SK-N-SH (cell line): Measurements from ENCODE around the gene GLA. TPM values are rescaled to one million over a fixed set of nuclear protein-coding genes. Genes with fewer than 3 reads are reported as not detected.

Source experiments
- CTCF ChIA-PET: fragments of 300-600, 350-600 bp; formaldehyde crosslinking; extraction: SDS; loops from one replicate; lab custom pipeline; 2021; lab: Yijun Ruan, JAX
- POLR2A ChIA-PET: fragments of 350-600 bp; sonication (Branson Sonifier 250); formaldehyde crosslinking; extraction: SDS; loops from one replicate; lab custom pipeline; 2020; ENCODE audit warnings: antibody characterized with exemption, inconsistent platforms; lab: Yijun Ruan, JAX
- DNase-seq: peaks from one replicate; pipeline ENCODE4 v3.0.0; 2012
- H2AFZ ChIP-seq: fragments of 200-600 bp; sonication (generic); 2 replicates; pipeline ENCODE4 v1.8.1; 2016; ENCODE audit warnings: antibody characterized with exemption, mild to moderate bottlenecking, low read depth
- H3F3A ChIP-seq: fragments of 200-600 bp; sonication (generic); replicated peaks from 2 replicates; pipeline ENCODE3; 2016; ENCODE audit warnings: antibody characterized with exemption, mild to moderate bottlenecking; ENCODE audit not compliant: insufficient read depth
- H3K27ac ChIP-seq, 2 experiments: fragments of 200-500 bp in 1 of 2; fragments of 200-600 bp in 1 of 2; sonication (Bioruptor generic) in 1 of 2; sonication (generic), shearing (Covaris generic) in 1 of 2; 2 replicates each; pipeline versions ENCODE4 v1.5.1 to v1.6.1; 2014 to 2016; ENCODE audit warnings: low read depth in 2 of 2, inconsistent platforms in 1 of 2, low read length in 1 of 2, mild to moderate bottlenecking in 1 of 2, mixed read lengths in 1 of 2
- H3K27me3 ChIP-seq: fragments of 200-600 bp; sonication (generic), shearing (Covaris generic); 2 replicates; pipeline ENCODE4 v1.6.1; 2016; ENCODE audit warnings: mixed run types; ENCODE audit not compliant: insufficient read depth
- H3K36me3 ChIP-seq, 2 experiments: fragments of 200-500 bp in 1 of 2; fragments of 200-600 bp in 1 of 2; sonication (Bioruptor generic) in 1 of 2; sonication (generic) in 1 of 2; replicated peaks in 1 of 2; 2 replicates each; pipeline versions ENCODE3 to v1.5.1; 2014 to 2016; ENCODE audit warnings: low read length in 1 of 2, mild to moderate bottlenecking in 1 of 2; ENCODE audit not compliant: insufficient read depth in 2 of 2, control insufficient read depth in 1 of 2
- H3K4me1 ChIP-seq, 2 experiments: fragments of 200-500 bp in 1 of 2; fragments of 200-600 bp in 1 of 2; sonication (Bioruptor generic) in 1 of 2; sonication (generic), shearing (Covaris generic) in 1 of 2; 2 replicates each; pipeline versions ENCODE4 v1.5.1 to v1.6.1; 2014 to 2016; ENCODE audit warnings: low read depth in 1 of 2, low read length in 1 of 2, mixed run types in 1 of 2; ENCODE audit not compliant: insufficient read depth in 2 of 2, control insufficient read depth in 1 of 2
- H3K4me2 ChIP-seq: fragments of 200-600 bp; sonication (generic), shearing (Covaris generic); 2 replicates; pipeline ENCODE4 v1.6.1; 2017; ENCODE audit warnings: mixed run types
- H3K4me3 ChIP-seq, 2 experiments: fragments of 200-500 bp in 1 of 2; fragments of 200-600 bp in 1 of 2; sonication (Bioruptor generic) in 1 of 2; sonication (generic), shearing (Covaris generic) in 1 of 2; 2 replicates each; pipeline versions ENCODE4 v1.5.1 to v1.8.1; 2014 to 2016; ENCODE audit warnings: low read depth in 2 of 2, inconsistent platforms in 1 of 2, low read length in 1 of 2, mild to moderate bottlenecking in 1 of 2, mixed read lengths in 1 of 2, moderate library complexity in 1 of 2
- H3K79me2 ChIP-seq: fragments of 200-600 bp; sonication (generic); 2 replicates; pipeline ENCODE4 v1.8.1; 2017; ENCODE audit warnings: mild to moderate bottlenecking; ENCODE audit not compliant: insufficient read depth
- H3K9ac ChIP-seq: fragments of 200-600 bp; sonication (generic); 2 replicates; pipeline ENCODE4 v1.6.1; 2017; ENCODE audit warnings: mixed run types
- H3K9me2 ChIP-seq: fragments of 200-600 bp; sonication (generic); 2 replicates; pipeline ENCODE4 v1.6.1; 2017; ENCODE audit warnings: mixed run types
- H3K9me3 ChIP-seq: fragments of 200-600 bp; sonication (generic); 2 replicates; pipeline ENCODE4 v1.6.1; 2017; ENCODE audit warnings: mixed run types, mild to moderate bottlenecking, moderate library complexity
- H4K20me1 ChIP-seq: fragments of 200-600 bp; sonication (generic); 2 replicates; pipeline ENCODE4 v1.6.1; 2017; ENCODE audit warnings: mild to moderate bottlenecking, mixed run types; ENCODE audit not compliant: insufficient read depth
- EZH2phosphoT487 ChIP-seq: fragments of 200-600 bp; sonication (generic); IDR thresholded peaks from 2 replicates; pipeline ENCODE4 v1.6.1; 2017; ENCODE audit warnings: low read depth, mixed run types, mild to moderate bottlenecking, antibody characterized with exemption, moderate library complexity, borderline replicate concordance
- FOSL2 ChIP-seq: IDR thresholded peaks from 2 replicates; pipeline ENCODE4 v1.4.0; 2012; ENCODE audit warnings: low read depth, mild to moderate bottlenecking, moderate library complexity, borderline replicate concordance
- FOXJ3 ChIP-seq: sonication (generic); formaldehyde crosslinking; IDR thresholded peaks from 2 replicates; pipeline ENCODE4 v1.5.1; 2020; ENCODE audit warnings: mild to moderate bottlenecking, missing genetic modification reagents
- FOXM1 ChIP-seq: IDR thresholded peaks from 2 replicates; pipeline ENCODE4 v1.4.0; 2012; ENCODE audit warnings: low read depth, mild to moderate bottlenecking
- GABPA ChIP-seq: IDR thresholded peaks from 2 replicates; pipeline ENCODE4 v1.4.0; 2012; ENCODE audit warnings: low read depth, mild to moderate bottlenecking
- JUND ChIP-seq: IDR thresholded peaks from 2 replicates; pipeline ENCODE4 v1.4.0; 2012
- MEF2A ChIP-seq: IDR thresholded peaks from 2 replicates; pipeline ENCODE4 v1.4.0; 2012; ENCODE audit warnings: low read depth, borderline replicate concordance
- MXI1 ChIP-seq: IDR thresholded peaks from 2 replicates; pipeline ENCODE4 v1.6.1; 2012; ENCODE audit warnings: mild to moderate bottlenecking, low read depth, low read length, improper control_type of control experiment
- NRF1 ChIP-seq: IDR thresholded peaks from 2 replicates; pipeline ENCODE4 v1.6.1; 2012; ENCODE audit warnings: low read depth, mild to moderate bottlenecking, low read length
- POLR2AphosphoS5 ChIP-seq: IDR thresholded peaks from 2 replicates; pipeline ENCODE4 v1.6.1; 2012; ENCODE audit warnings: low read depth, low read length
- RAD21 ChIP-seq: IDR thresholded peaks from 2 replicates; pipeline ENCODE4 v1.6.1; 2012; ENCODE audit warnings: mild to moderate bottlenecking, low read length
- RCOR1 ChIP-seq: fragments of 150-350 bp; IDR thresholded peaks from 2 replicates; pipeline ENCODE4 v1.6.1; 2017; ENCODE audit warnings: antibody characterized with exemption, low read length
- RFX5 ChIP-seq: IDR thresholded peaks from 2 replicates; pipeline ENCODE4 v1.6.1; 2012; ENCODE audit warnings: mild to moderate bottlenecking, improper control_type of control experiment, low read length
- SIN3A ChIP-seq: IDR thresholded peaks from 2 replicates; pipeline ENCODE4 v1.6.1; 2012; ENCODE audit warnings: low read depth, mild to moderate bottlenecking, low read length, moderate library complexity, borderline replicate concordance
- TAF1 ChIP-seq: IDR thresholded peaks from 2 replicates; pipeline ENCODE4 v1.6.1; 2012; ENCODE audit warnings: low read depth, mild to moderate bottlenecking, low read length, moderate library complexity, borderline replicate concordance
- TCF12 ChIP-seq: IDR thresholded peaks from 2 replicates; pipeline ENCODE4 v1.4.0; 2012
- YY1 ChIP-seq: IDR thresholded peaks from 2 replicates; pipeline ENCODE4 v1.4.0; 2012; ENCODE audit warnings: low read depth, mild to moderate bottlenecking
- WGBS: methylation state at CpG from one replicate; pipeline ENCODE4 v1.1.6; 2017; ENCODE audit warnings: low lambda C conversion rate; 5-methylcytosine and 5-hydroxymethylcytosine counted together
- polyA plus RNA-seq, 3 experiments: library from polyadenylated mRNA; depleted of rRNA; stranded (reverse); fragments of >200 nt; gene quantifications; 2 replicates each; pipeline ENCODE4 v1.2.3, GENCODE V29; 2012
- TF ChIP-seq, protein P1 (sequence below): fragments of 150-350 bp; IDR thresholded peaks from 2 replicates; pipeline ENCODE4 v1.6.1; 2017; ENCODE audit warnings: antibody characterized with exemption, low read length, low read depth, borderline replicate concordance
- TF ChIP-seq, protein P2 (sequence below): IDR thresholded peaks from 2 replicates; pipeline ENCODE4 v1.4.0; 2012; ENCODE audit warnings: low read depth, borderline replicate concordance
- TF ChIP-seq, protein P3 (sequence below): IDR thresholded peaks from 2 replicates; pipeline ENCODE4; 2012
- TF ChIP-seq, protein P4 (sequence below): IDR thresholded peaks from 2 replicates; pipeline ENCODE4 v1.4.0; 2012; ENCODE audit warnings: low read depth
- TF ChIP-seq, protein P5 (sequence below): fragments of 200-600 bp; sonication (generic); IDR thresholded peaks from 2 replicates; pipeline ENCODE4 v1.6.1; 2017; ENCODE audit warnings: antibody characterized with exemption, mild to moderate bottlenecking, moderate library complexity
- TF ChIP-seq, protein P6 (sequence below): fragments of 150-350 bp; IDR thresholded peaks from 2 replicates; pipeline ENCODE4 v1.6.1; 2016; ENCODE audit warnings: mild to moderate bottlenecking, low read depth, low read length

The GLA gene
- polyA plus RNA-seq, 1 of the 3 experiments (the other 2 are of a cell fraction): 20.4 TPM

DNA sequence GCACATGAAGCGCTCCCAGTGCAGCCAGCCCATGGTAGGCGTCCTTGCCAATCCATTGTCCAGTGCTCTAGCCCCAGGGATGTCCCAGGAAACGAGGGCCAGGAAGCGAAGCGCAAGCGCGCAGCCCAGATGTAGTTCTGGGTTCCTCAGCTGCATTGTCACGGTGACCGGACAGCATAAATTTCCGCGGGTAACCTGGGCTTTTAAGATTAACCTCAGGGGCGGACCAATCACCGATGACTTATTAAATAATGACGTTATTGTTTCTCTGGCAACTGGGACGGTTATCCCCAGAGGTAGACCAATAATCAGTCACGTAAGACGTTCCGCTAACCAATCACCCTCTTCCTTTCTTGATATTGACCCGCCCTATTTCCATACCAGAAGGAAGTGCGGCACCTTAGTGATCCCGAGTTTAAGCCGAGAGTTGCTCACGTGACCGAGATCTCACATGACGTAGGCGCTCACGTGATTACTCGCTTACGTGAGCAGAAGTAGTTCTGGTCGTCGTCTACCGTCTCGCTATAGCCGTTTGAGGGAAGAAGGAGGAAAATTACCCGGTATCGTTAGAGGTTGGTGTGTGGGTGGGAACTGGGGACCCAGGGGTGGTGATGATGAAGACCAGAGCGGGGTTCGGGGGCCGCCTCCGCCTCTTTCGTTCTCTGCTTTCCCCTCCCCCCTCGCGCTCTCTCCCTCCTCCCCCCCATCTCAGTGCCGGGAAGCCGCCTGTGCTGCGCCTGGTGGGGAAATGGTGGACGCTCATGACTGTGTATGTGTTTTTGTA lies at the start of gene GLA, which contains the start of gene HNRNPH2 (continued):
- TF ChIP-seq, protein P1, sequence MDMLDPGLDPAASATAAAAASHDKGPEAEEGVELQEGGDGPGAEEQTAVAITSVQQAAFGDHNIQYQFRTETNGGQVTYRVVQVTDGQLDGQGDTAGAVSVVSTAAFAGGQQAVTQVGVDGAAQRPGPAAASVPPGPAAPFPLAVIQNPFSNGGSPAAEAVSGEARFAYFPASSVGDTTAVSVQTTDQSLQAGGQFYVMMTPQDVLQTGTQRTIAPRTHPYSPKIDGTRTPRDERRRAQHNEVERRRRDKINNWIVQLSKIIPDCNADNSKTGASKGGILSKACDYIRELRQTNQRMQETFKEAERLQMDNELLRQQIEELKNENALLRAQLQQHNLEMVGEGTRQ: peak; percentile 98
- TF ChIP-seq YY1: peak; percentile 72; the same call in 1 of the 2 replicates
- peak; percentile 46; the same call in 1 of the 2 replicates for TF ChIP-seq GABPA
- TF ChIP-seq POLR2AphosphoS5: peak; percentile 61
- TF ChIP-seq TAF1: peak; percentile 43; the same call in 1 of the 2 replicates
- TF ChIP-seq RAD21: no peak
- TF ChIP-seq TCF12: peak; percentile 15; the same call in 1 of the 2 replicates
- TF ChIP-seq MXI1: peak; percentile 87

DNA sequence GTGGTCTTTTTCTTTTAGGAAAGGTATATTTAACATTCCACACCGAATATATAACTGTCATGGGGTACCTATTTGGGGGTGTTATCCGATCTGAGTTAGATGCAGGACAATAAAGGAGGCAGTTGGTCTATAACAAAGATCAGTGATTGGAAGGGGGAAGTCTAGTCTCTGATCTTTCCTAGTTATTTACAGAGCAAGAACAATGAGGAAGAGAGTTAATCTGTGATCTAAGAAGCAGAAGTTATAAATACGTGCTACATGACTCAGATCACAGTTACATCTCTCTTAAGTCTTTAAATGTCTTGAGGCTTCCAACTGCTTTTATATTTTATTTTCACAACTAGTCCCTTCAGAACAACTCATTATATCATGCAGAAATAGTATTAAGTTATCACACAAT lies 44.3 kb upstream of the GLA start:
- DNase-seq: no peak

More for the DNA sequence above, 44.3 kb upstream of the GLA start:
- H3K9me3 ChIP-seq: no peaks in the 10 kb centered on the region
- H3K9ac ChIP-seq: no peak overlapping the region
- H3K36me3 ChIP-seq: no peaks in the 10 kb centered on the region
- H3K4me2 ChIP-seq: no peak overlapping the region
- H2AFZ ChIP-seq: no peak overlapping the region
- POLR2A ChIA-PET: no interaction called here
- no peaks in the 10 kb centered on the region for H3K9me2 ChIP-seq
- H3F3A ChIP-seq: no peaks in the 10 kb centered on the region
- 34% methylated on average over 3 of the region's 3 CpGs for WGBS
- no peaks in the 10 kb centered on the region for H3K79me2 ChIP-seq
- no peak overlapping the region for H3K4me3 ChIP-seq
- TF ChIP-seq FOSL2 (no peak), POLR2AphosphoS5 (no peak), SIN3A (no peak), RAD21 (no peak), FOXJ3 (no peak), NRF1 (no peak), FOXM1 (no peak), MEF2A (no peak), EZH2phosphoT487 (no peak), RCOR1 (no peak), RFX5 (no peak), TCF12 (no peak), YY1 (no peak), JUND (no peak), TAF1 (no peak)
- TF ChIP-seq, protein P2, sequence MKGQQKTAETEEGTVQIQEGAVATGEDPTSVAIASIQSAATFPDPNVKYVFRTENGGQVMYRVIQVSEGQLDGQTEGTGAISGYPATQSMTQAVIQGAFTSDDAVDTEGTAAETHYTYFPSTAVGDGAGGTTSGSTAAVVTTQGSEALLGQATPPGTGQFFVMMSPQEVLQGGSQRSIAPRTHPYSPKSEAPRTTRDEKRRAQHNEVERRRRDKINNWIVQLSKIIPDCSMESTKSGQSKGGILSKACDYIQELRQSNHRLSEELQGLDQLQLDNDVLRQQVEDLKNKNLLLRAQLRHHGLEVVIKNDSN: no peak
- TF ChIP-seq, protein P3, sequence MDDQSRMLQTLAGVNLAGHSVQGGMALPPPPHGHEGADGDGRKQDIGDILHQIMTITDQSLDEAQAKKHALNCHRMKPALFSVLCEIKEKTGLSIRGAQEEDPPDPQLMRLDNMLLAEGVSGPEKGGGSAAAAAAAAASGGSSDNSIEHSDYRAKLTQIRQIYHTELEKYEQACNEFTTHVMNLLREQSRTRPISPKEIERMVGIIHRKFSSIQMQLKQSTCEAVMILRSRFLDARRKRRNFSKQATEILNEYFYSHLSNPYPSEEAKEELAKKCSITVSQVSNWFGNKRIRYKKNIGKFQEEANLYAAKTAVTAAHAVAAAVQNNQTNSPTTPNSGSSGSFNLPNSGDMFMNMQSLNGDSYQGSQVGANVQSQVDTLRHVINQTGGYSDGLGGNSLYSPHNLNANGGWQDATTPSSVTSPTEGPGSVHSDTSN: no peak
- TF ChIP-seq, protein P4, sequence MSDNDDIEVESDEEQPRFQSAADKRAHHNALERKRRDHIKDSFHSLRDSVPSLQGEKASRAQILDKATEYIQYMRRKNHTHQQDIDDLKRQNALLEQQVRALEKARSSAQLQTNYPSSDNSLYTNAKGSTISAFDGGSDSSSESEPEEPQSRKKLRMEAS: no peak
- TF ChIP-seq, protein P5, sequence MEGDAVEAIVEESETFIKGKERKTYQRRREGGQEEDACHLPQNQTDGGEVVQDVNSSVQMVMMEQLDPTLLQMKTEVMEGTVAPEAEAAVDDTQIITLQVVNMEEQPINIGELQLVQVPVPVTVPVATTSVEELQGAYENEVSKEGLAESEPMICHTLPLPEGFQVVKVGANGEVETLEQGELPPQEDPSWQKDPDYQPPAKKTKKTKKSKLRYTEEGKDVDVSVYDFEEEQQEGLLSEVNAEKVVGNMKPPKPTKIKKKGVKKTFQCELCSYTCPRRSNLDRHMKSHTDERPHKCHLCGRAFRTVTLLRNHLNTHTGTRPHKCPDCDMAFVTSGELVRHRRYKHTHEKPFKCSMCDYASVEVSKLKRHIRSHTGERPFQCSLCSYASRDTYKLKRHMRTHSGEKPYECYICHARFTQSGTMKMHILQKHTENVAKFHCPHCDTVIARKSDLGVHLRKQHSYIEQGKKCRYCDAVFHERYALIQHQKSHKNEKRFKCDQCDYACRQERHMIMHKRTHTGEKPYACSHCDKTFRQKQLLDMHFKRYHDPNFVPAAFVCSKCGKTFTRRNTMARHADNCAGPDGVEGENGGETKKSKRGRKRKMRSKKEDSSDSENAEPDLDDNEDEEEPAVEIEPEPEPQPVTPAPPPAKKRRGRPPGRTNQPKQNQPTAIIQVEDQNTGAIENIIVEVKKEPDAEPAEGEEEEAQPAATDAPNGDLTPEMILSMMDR: no peak
- TF ChIP-seq, protein P6, sequence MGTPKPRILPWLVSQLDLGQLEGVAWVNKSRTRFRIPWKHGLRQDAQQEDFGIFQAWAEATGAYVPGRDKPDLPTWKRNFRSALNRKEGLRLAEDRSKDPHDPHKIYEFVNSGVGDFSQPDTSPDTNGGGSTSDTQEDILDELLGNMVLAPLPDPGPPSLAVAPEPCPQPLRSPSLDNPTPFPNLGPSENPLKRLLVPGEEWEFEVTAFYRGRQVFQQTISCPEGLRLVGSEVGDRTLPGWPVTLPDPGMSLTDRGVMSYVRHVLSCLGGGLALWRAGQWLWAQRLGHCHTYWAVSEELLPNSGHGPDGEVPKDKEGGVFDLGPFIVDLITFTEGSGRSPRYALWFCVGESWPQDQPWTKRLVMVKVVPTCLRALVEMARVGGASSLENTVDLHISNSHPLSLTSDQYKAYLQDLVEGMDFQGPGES: no peak
- TF ChIP-seq, all 33 proteins: peak for 0
- H4K20me1 ChIP-seq: no peaks in the 10 kb centered on the region
- CTCF ChIA-PET: no interaction called here
- no peak overlapping the region for H3K27ac ChIP-seq
- H3K4me1 ChIP-seq: no peaks in the 10 kb centered on the region
- H3K27me3 ChIP-seq: no peaks in the 10 kb centered on the region
